WTC11 (cell line): Measurements from ENCODE around the gene EHMT1. TPM values are rescaled to one million over a fixed set of nuclear protein-coding genes. Genes with fewer than 3 reads are reported as not detected.

Experiments
- ATAC-seq: fragments of 200-7000 bp; cut with Tn5 transposase; 2 replicates; pipeline ENCODE4 v1.10.0; 2021; ENCODE audit warnings: mild to moderate bottlenecking, moderate library complexity
- CTCF ChIA-PET: fragments of 300-600 bp; sonication (Branson Sonifier 250); formaldehyde crosslinking; loops from one replicate; lab custom pipeline; 2021; ENCODE audit warnings: antibody characterized with exemption; lab: Charles Lee
- POLR2A ChIA-PET: fragments of 350-600 bp; sonication (Branson Sonifier 250); formaldehyde crosslinking; loops from one replicate; lab custom pipeline; 2021; ENCODE audit warnings: antibody characterized with exemption; lab: Charles Lee
- DNase-seq: peaks from one replicate; pipeline ENCODE4 v3.0.0; 2021; ENCODE audit warnings: low spot score
- H3K27ac Mint-ChIP-seq: 2 replicates; pipeline ENCODE4 v1.8.0; 2021; ENCODE audit warnings: mixed read lengths
- H3K27me3 Mint-ChIP-seq: 2 replicates; pipeline ENCODE4 v1.8.0; 2021; ENCODE audit warnings: low read depth, mild to moderate bottlenecking, moderate library complexity, mixed read lengths
- H3K36me3 Mint-ChIP-seq: 2 replicates; pipeline ENCODE4 v1.8.0; 2021; ENCODE audit warnings: mixed read lengths
- H3K4me1 Mint-ChIP-seq: 2 replicates; pipeline ENCODE4 v1.8.0; 2022; ENCODE audit warnings: mixed read lengths
- H3K4me3 Mint-ChIP-seq: 2 replicates; pipeline ENCODE4 v1.8.0; 2021; ENCODE audit warnings: mild to moderate bottlenecking, moderate library complexity, mixed read lengths
- H3K9me3 Mint-ChIP-seq: 2 replicates; pipeline ENCODE4 v1.8.0; 2021; ENCODE audit warnings: mixed read lengths
- ATF2 ChIP-seq: sonication (generic); formaldehyde crosslinking; IDR thresholded peaks from 2 replicates; pipeline ENCODE4 v1.8.1; 2022; ENCODE audit warnings: low read depth, missing genetic modification reagents, borderline replicate concordance
- CTCF ChIP-seq: fragments of 200-600 bp; IDR thresholded peaks from 2 replicates; pipeline ENCODE4 v1.8.0; 2022; ENCODE audit warnings: antibody characterized with exemption
- FOXJ3 ChIP-seq: sonication (generic); formaldehyde crosslinking; IDR thresholded peaks from 2 replicates; pipeline ENCODE4 v1.9.0; 2021; ENCODE audit warnings: missing genetic modification reagents, mild to moderate bottlenecking, borderline replicate concordance
- FOXP4 ChIP-seq: sonication (generic); formaldehyde crosslinking; IDR thresholded peaks from 2 replicates; pipeline ENCODE4 v1.8.0; 2022; ENCODE audit warnings: mild to moderate bottlenecking, missing genetic modification reagents
- IRF1 ChIP-seq: sonication (generic); formaldehyde crosslinking; IDR thresholded peaks from 2 replicates; pipeline ENCODE4 v1.8.0; 2023; ENCODE audit warnings: missing genetic modification reagents
- MLX ChIP-seq: sonication (generic); formaldehyde crosslinking; IDR thresholded peaks from 2 replicates; pipeline ENCODE4 v1.8.1; 2023; ENCODE audit warnings: mild to moderate bottlenecking, missing genetic modification reagents, moderate library complexity
- NFE2L1 ChIP-seq: sonication (generic); formaldehyde crosslinking; IDR thresholded peaks from 2 replicates; pipeline ENCODE4 v1.8.1; 2023; ENCODE audit warnings: missing genetic modification reagents
- NR1H2 ChIP-seq: sonication (generic); formaldehyde crosslinking; IDR thresholded peaks from 2 replicates; pipeline ENCODE4 v1.9.0; 2021; ENCODE audit warnings: mild to moderate bottlenecking, moderate library complexity, missing genetic modification reagents
- SMAD4 ChIP-seq: sonication (generic); formaldehyde crosslinking; IDR thresholded peaks from 2 replicates; pipeline ENCODE4 v1.8.0; 2022; ENCODE audit warnings: mild to moderate bottlenecking, missing genetic modification reagents
- SOX15 ChIP-seq: fragments of 250-450 bp; sonication (Bioruptor Pico); IDR thresholded peaks from 2 replicates; pipeline ENCODE4 v1.9.0; 2021; ENCODE audit warnings: mild to moderate bottlenecking
- STAT6 ChIP-seq: sonication (generic); formaldehyde crosslinking; conservative IDR thresholded peaks from 2 replicates; pipeline ENCODE4 v1.8.1; 2023; ENCODE audit warnings: mild to moderate bottlenecking, low read depth, missing genetic modification reagents, moderate library complexity
- TEAD4 ChIP-seq: sonication (generic); formaldehyde crosslinking; IDR thresholded peaks from 2 replicates; pipeline ENCODE4 v1.8.0; 2022; ENCODE audit warnings: mild to moderate bottlenecking, missing genetic modification reagents
- ZNF121 ChIP-seq: sonication (generic); formaldehyde crosslinking; IDR thresholded peaks from 2 replicates; pipeline ENCODE4 v1.8.0; 2023; ENCODE audit warnings: missing genetic modification reagents
- ZNF138 ChIP-seq: sonication (generic); formaldehyde crosslinking; conservative IDR thresholded peaks from 2 replicates; pipeline ENCODE4 v1.8.1; 2022; ENCODE audit warnings: mild to moderate bottlenecking, moderate library complexity, missing genetic modification reagents
- ZNF281 ChIP-seq: sonication (generic); formaldehyde crosslinking; IDR thresholded peaks from 2 replicates; pipeline ENCODE4 v1.8.0; 2023; ENCODE audit warnings: mild to moderate bottlenecking, missing genetic modification reagents
- ZNF423 ChIP-seq: fragments of 250-450 bp; sonication (Bioruptor Pico); IDR thresholded peaks from 2 replicates; pipeline ENCODE4 v2.1.2; 2022; ENCODE audit warnings: mild to moderate bottlenecking, moderate library complexity
- ZNF512 ChIP-seq: sonication (generic); formaldehyde crosslinking; IDR thresholded peaks from 2 replicates; pipeline ENCODE4 v1.8.1; 2022; ENCODE audit warnings: missing genetic modification reagents, borderline replicate concordance
- ZSCAN18 ChIP-seq: fragments of 250-450 bp; sonication (Bioruptor Pico); IDR thresholded peaks from 2 replicates; pipeline ENCODE4 v2.1.2; 2022; ENCODE audit warnings: mild to moderate bottlenecking, moderate library complexity
- total RNA-seq: library from RNA; stranded (reverse); gene quantifications from 3 replicates; pipeline ENCODE4 v1.2.3, GENCODE V29; 2021

The EHMT1 gene
- total RNA-seq, 1 experiment from 2014 or later, result 170 TPM

GRCh38 chr9:137804908-137805630 lies 186.3 kb downstream of the EHMT1 start:
- Mint-ChIP-seq H3K4me3 (no peak overlapping the region), H3K36me3 (peaks cover 46% of the 10 kb centered on the region), H3K9me3 (peaks cover 10% of the 10 kb centered on the region), H3K27me3 (no peaks in the 10 kb centered on the region), H3K4me1 (no peaks in the 10 kb centered on the region), H3K27ac (peak overlapping the region; percentile 53)
- no peak for ATAC-seq
- POLR2A ChIA-PET, result no interaction called here
- CTCF ChIA-PET, result no interaction called here
- TF ChIP-seq CTCF, result no peak
- no peak for TF ChIP-seq ZNF121 (CRISPR knock-in tag)
- TF ChIP-seq IRF1 (CRISPR knock-in tag), result no peak
- no peak for TF ChIP-seq MLX
- TF ChIP-seq ZSCAN18, result no peak
- TF ChIP-seq ZNF281, result no peak
- TF ChIP-seq FOXP4, result no peak
- no peak for TF ChIP-seq STAT6 (CRISPR knock-in tag)
- TF ChIP-seq ATF2 (CRISPR knock-in tag), result no peak
- no peak for TF ChIP-seq ZNF138
- no peak for TF ChIP-seq TEAD4 (CRISPR knock-in tag)
- TF ChIP-seq ZNF423 (CRISPR knock-in tag), result no peak
- TF ChIP-seq SMAD4 (CRISPR knock-in tag), result no peak
- TF ChIP-seq SOX15, result no peak
- TF ChIP-seq ZNF512 (CRISPR knock-in tag), result no peak
- no peak for TF ChIP-seq NR1H2 (CRISPR knock-in tag)
- TF ChIP-seq NFE2L1 (CRISPR knock-in tag), result no peak
- TF ChIP-seq FOXJ3 (CRISPR knock-in tag), result no peak
- DNase-seq, result no peak
